Eye (tissue), 1 donor: ENCODE measurements around the gene PRKCA.

Source experiments
- DNase-seq: peaks from one replicate; pipeline ENCODE4 v3.0.0-alpha.2; 2015

The PRKCA gene

DNA sequence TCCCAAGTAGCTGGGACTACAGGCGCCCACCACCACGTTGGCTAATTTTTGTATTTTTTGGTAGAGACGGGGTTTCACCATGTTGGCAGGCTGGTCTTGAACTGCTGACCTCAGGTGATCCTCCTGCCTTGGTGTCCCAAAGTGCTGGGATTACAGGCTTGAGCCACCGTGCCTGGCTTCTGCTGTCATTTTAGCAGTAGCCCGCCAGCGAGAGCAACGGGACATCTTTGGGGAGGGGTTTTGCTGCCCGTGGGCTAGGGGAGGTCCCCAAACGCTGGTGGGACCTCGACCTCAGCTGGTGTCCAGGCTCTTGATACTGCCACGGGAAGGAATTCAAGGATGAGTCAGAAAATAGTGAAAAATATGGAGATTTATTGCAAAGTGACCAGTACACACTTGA, 424.4 kb downstream of the PRKCA start:
- DNase-seq, result no peak

DNA sequence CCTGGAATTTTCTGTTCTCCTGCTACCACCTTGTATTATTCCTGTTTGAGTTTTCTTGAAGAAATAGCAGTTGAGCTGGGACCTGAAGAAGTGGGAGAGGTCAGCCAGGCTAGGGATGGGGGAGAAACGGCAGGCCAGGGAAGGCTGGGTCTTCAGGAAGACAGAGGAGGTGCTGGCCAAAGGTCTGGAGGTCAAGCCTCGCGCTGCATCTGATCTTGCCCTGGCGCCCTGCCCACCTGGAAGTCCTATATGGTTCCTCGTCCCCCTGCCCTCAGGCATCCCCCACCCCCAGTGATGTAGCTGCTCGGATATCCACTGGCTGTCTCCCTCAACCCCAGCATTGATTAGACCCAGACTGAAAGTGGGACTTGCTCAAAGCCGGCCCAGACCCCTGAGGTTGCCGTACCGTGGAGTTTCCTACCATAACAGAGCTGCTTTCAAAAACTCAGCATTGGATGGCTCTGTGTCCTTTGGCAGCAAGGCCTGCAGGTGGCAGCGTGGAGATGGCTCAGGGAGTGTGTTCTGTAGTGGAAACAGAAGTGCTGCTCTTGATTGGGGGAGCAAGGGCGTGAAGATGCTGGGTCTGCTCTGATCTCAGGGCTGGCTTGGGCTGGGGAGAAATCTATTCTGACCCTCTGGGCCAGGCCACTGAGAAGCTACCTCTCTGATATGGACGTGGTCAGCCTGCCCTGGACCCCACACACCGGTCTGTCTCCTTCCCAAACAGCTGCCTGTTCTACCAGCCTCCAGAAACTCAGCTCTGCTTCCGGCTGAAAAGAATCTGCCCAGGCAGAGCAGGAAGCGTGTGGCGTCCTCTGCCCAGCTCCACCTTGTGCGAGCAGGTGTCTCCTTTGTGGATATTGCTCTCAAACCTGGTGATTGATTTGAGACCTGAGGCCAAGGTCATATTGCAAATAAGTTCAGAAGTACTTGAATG, 425.5 kb downstream of the PRKCA start:
- DNase-seq, result peak; percentile 89

DNA sequence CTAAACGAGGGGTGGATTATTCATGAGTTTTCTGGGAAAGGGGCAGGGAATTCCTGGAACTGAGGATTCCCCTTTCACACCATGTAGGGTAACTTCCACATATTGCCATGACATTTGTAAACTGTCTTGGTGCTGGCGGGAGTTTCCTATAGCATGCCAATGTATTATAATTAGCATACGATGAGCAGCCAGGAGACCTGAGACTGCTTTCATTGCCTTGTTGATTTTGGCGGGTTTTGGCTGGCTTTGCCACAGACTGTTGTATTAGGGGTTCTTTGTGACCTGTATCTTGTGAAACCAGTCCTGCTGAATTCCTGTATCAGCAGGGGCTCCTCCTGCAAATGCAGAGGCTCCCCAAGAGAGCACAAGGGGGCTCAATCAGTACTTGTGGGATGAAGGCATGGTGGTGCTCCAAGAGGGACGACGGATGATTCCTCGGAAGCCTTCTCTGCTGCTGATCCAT, 428.1 kb downstream of the PRKCA start:
- DNase-seq, result no peak

DNA sequence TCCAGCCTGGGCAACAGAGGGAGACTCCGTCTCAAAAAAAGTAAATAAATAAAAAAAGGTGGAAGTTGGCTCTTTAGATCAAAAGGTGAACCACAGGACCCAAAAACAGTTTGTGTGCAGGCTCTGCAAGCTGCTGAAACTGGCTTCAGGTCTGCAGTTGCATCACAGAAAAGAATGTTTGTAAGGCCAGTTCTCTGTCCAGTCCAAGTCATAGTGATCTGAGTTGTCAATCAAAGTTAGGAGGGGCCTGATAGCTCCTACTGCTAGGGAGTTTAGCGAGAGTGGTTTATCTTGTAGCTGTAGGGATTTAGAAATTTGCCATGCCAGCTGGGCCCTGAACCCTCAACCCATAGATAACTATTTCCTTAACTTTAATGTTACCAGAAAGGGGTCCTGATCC, 431.3 kb downstream of the PRKCA start:
- DNase-seq, result no peak

DNA sequence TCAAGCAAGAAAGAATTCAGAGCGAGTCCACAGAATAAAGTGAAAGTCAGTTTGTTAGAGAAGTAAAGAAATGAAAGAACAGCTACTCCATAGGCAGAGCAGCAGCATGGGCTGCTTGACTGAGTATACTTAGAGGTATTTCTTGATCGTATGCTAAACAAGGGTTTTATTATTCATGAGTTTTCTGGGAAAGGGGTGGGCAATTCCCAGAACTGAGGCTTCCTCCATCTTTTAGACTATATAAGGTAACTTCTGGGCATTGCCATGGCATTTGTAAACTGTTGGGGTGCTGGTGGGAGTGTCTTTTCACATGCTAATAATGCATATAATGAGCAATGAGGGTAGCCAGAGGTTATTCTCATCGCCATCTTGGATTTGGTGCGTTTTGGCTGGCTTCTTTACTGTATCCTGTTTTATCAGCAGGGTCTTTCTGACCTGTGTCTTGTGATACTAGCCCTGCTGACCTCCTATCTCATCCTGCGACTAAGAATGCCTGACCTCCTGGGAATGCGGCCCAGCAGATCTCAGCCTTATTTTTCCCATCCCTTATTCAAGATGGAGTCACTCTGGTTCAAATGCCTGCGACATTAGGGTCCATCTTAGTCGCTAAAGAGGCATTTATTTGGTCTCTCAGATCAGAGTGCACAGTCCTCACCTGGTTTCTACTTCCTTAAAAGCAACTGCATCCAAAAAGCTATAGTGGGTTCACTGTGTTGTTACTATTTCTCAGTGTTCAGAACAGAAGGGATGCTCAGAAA, 432.0 kb downstream of the PRKCA start:
- no peak for DNase-seq

DNA sequence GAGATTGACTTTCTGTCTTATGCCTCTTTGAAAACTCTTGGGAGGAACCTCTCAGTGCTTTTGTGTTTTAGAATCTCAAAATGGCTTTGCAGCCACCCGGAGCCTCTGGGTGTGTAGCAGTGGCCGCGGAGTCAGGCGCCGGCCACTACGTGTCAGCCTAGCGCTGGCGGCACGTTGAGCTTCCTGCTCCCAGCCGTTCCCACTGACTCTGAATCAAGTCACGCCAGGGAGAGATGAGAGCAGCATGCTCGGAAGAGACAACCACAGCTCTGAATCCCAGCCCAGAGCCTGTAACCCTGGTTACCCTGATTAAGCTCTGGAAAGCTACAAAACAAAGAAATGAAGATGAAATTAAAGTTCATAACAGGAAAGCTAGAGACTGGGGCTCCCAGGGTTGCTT, 435.1 kb downstream of the PRKCA start:
- DNase-seq, result peak; percentile 80

DNA sequence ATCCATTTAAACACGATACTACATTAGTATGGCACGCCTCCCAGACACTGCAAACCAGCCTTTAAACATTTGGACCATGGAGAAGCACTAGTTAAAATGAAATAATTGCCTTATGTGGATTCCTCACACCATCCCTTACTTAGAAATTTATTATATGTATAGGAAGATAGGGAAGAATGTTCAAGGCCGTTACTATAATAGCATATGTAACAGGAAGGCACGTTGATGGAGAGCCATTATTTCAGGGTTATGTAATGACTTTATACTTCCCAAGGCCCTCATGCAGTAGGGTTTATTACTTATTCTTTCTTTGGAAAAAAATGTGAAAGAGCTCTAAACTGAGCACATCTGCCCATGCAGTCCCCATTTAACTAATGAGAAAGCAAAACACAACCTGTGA, 435.9 kb downstream of the PRKCA start:
- no peak for DNase-seq

DNA sequence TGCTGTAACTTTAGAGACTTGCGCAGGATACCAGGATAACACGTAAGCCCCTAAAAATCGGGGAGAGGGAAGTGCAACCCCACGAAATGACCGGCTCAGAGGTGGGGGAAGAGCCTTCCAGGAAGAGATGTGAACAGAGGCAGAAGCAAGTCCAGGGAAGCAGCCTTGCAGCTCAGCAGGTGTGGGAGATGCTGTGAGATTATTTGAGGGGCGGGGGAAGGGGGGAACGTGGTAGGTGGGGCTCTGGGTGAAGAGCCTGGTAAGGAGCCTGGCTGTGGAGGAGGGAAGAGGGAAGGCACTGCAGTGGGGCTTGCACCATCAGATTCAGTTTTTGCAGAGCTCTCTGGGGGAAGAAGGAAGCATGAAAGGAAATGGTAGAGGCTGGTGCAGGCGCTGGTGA, 437.1 kb downstream of the PRKCA start:
- DNase-seq, result no peak

DNA sequence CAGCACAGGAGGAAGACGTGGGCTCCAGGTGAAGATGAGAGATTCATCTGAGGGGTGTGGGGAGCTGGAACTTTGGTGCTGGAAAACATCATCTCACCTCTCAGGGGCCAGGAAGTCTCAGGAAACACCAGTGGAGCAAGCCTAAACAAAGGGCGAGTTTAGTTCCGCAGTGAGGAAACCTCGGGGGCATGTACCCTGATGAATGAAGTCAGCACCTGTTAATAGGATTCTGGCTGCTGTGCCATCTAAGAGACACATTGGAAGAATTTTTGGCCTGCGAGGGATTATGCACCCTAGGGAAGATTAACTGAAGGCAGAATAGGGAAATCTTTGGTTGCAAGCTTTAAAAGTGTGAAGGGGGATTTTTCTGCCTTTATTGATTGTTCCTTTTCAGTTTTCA, 437.8 kb downstream of the PRKCA start:
- no peak for DNase-seq

DNA sequence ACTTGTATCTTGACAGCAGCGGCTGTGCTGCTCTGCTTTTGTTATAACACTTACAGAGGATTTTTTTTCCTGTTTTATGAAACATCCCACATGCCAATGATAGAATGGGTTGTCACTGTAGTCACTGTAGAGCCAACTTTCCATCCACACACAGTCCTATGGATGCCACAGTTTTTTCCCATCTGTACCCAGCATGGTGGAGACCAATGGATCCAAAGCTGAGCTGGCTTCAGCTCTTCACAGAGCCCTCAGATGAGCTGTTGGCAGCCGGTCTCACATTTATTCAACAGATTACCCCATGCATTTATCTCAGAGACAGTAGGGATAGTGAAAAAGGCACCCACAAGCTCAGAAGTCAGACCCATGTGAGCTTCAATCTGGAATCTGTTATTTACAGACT, 441.1 kb downstream of the PRKCA start:
- no peak for DNase-seq

DNA sequence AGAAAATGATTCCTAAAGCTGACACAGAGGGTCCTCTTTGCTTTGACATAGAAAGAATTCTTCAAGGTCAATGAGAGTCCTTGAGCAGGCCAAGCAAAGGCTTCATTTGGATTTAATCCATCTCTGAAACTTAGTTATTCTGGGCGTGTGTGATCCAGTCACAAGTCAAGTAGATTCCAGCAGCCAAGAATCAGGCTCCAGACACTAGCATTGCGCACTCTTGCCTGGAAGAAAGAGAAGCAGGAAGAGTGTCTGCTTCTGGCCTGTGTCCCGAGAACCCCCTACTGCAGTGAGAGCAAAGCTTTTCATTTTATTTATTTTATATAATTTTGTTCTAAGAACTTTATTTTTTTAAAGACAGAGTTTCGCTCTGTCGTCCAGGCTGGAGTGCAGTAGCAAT, 444.3 kb downstream of the PRKCA start:
- no peak for DNase-seq

DNA sequence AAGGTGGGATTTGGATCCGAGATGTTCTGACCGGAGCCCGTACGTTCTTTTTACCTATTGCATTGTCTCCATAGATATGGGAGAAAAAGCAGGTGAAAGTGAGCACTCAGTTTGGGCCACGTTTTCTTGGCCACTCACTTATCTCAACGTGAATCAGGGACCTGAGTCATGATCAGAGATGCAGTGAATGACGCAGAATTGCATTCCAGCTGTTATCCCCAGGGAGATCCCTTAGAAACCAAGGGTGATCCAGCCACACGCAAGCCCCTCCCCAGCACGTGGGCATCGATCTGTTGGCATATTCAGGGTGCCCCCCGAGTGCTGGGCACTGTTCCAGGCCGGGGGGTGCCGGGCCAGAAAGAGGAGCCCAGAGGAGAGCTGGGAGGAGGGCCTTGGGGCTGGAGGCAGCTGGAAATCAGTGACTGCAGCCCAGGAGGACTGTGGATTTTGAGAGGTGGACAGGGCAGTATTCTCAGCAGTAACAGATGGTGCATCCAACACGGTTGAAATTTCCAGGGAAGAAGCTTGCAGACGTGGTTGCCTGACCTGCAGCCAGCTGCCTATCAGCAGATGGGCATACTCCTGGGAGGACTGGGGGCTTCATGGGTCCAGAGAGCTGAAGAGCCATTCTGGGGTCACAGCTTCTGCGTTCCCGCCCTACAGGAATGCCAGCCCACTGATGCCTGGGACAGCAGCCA, 445.3 kb downstream of the PRKCA start:
- DNase-seq, result no peak

DNA sequence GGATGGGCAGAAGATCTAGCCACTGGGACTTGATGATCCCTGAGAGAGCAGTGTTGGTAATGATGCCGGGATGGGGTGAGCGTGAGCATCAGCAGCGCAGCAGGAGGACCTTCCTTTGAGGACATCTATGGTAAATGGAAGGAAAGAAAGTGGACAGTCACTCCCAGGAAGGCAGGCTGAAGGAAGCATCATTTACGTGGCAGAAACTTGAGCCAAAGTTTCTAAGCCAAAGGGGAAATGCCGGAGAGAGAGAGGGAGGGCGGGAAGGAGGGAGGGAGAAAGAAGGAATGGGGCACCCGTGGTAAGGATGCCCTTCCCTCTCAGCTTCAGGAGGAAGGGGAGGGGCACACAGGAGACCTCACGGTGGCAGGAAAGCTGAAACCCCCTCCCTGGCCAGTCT, 446.2 kb downstream of the PRKCA start:
- DNase-seq, result no peak

DNA sequence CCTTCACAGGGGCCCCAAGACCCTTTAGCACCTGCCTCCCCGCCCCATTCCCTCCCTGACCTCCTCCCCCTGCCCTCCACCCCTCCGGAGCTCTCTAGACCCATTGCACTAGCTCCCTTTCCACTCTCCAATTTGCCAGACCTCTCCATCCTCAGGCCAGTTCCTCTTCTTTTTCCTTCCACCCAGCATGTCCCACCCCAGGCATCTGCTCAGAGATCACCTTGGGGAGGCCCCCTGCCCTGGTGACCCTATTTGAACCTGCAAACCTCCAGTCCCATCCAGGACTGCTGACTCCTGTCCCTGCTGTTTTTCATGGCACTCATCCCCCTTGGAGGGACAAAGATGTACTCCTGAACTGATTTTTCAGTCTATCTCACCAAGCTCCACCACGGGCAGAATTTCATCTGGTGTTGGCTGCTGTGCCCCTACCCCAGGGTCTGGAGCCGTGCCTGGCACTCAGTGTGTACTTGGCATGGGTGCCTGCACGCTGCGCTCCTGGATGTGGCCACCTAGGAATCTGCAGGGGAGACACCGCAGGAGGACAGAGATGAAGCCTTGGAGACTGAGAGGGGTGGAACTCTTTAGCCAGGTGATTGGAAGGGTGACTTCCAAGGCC, 446.9 kb downstream of the PRKCA start:
- no peak for DNase-seq

DNA sequence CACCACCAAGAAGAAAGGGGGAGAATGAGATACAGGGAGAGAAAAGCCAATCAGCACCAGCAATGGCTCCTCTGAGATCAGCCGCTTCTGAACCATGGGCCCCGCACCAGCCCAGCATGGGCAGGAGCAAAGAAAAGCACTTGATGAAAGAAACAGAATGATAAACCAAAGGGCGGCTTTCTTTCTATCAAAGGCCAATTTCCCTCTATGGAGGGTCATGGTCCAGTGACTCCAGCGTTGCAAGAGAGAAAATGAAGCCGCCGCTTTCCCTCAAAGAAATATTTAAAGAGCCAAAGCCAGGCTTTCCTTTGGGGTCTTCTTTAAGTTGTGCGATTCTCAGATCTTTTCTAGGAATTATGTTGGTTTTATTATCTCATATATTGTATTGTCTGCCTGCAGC, 447.7 kb downstream of the PRKCA start:
- DNase-seq, result no peak

DNA sequence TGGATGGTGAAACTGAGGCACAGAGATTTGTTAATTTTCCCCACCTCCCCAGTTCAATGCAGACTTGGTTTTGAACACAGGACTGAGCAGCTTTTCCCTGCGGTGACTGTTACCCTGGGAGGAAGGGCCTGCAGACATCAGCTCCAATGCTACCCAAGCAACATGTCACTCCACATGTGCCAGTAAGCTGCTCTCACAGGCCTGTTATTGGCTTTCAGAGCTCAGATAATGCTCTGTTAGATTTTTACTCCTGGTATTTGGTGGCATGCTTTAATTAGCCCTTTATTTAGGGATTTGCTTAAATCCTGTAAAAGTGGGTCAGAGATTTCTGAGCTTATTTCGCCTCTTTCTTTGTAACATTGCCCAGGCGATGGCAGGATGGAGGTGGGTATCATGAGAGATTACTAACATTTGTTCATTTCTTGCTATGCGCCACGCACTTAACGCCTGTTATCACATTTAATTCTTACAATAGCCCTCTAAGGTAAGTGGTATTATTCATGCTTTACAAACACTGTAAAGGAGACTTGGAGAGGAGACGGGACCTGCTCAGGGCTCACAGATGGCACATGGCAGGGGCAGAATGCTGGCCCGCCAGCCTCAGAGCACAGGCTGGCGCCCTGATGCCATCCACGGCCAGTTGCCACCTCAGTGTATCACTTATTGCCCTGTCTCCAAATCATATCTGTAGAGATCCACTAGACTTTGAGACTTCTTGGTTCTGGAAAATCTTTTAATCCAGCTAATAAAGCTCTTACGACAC, 448.5 kb downstream of the PRKCA start:
- peak; percentile 42 for DNase-seq

DNA sequence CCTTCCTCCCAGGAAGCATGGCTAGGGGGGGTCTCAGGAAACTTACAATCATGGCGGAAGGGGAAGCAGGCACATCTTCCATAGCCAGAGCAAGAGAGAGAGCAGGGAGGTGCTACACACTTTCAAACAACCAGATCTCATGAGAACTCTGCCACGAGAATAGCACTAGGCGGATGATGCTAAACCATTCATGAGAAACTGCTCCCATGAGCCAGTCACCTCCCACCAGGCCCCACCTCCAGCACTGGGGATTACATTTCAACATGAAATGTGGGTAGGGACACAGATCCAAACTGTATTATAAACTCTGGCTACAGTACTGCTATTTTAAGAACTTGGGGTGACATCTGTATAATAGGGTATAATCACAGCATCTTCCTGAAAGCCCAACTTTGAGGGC, 449.4 kb downstream of the PRKCA start:
- DNase-seq, result no peak

DNA sequence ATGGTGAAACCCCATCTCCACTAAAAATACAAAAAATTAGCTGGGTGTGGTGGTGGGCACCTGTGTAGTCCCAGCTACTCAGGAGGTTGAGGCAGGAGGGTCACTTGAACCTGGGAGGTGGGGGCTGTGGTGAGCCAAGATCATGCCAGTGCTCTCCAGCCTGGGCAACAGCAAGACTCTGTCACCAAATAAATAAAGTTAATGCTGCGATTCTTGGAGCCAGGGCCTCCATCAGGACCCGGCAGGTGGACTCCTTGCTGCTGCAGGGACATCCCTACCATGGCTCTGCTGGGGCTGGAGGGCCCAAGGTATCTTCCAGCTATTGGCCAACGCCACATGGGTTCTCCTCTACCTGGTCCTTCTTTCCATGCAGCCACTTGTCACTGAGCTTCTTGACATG, 450.0 kb downstream of the PRKCA start:
- DNase-seq, result no peak

DNA sequence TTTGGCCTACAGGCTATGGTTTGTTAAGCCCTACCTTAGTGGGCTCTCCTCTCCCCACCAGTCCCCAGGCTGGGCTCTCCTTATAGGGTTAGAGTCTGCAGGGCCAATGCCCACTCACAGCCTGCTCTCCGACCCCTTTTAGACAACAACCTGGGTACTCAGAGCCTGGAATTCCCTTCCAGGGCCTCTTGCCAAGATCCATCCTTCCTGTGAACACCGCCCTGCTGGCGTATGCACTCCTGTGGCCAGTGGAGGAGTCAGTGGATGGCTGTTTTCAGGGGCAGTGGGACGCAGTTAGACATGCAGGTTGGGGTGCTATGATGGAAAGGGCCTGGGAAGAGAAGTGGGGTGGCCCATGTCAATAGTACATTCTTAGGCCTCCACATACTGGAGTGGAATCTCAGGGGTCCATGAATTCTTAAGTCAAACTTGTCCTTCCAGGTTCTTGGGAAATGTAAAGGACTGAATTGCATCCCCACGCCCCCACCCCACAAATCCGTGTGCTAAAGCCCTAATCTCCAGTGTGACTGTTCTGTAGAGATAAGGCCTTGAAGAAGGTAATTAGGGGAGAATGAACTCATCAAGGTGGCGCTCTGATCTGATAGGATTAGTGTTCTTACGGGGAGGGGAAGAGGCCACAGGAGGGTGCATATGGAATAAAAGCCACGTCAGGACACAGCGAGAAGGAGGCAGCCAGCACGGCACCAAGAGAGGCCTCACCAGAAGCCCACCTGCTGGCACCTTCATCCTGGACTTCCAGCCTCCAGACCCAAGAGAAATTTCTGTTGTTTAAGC, 450.9 kb downstream of the PRKCA start:
- DNase-seq, result no peak

DNA sequence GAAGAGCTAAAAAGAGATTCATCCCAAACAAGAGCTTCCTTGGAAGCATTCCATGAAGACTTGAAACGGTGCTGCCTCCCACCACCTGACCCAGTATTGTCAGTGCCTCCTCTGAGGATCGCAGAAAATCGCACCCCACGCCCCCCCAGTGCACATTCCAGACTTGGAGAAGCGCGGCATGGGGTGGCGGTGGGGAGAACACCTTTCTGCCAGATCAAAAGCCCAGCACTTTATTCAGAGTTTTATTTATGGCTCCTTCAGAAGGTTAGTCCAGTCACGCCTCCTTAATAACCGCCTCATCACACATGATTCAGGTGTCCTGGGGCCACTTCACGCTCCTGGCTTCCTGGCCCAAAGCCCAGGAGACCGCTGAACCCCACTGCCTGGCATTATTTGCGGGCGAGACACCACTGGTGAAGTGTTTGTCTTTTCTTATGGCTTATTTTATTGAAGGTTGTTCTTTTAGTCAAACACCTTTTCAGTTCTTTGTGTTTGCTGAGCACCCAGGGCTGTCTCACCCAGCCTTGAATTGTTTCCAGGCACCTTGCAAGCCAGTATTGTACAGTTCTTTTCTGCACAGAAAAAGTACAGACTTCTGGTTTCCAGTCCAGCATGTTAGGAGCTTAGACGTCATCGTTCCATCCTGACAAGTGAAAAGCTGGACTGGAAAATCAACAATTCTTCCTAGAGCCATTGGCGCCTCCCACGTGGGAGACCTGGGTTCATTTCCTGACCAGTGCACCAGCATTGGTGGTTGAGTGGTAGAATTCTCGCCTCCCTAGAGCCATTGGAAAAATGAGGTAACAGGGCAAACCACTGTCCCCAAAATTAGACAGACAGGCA, 452.9 kb downstream of the PRKCA start:
- no peak for DNase-seq

DNA sequence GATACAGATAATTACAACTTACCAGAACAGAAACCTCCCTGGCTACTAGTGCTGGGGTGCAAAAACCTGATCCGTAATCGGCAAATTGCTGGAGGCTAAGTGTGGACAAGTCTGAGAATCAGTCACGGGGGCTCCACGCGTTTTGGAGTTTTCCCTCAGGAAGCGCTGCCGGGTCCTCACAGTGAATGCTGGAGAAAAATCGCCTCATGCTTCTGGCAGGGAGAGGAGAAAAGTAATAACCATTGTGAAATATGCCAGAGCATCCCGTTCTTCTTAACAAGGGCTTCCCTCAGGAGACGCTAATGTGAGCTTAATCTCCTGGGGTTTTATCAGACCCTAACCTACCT, 453.5 kb downstream of the PRKCA start:
- DNase-seq, result no peak
